Neural cell (in vitro differentiated cells): ENCODE results near the gene MALRD1. TPM values are rescaled to one million over a fixed set of nuclear protein-coding genes. Genes with fewer than 3 reads are reported as not detected.

Experiments
- H2AFZ ChIP-seq: fragments of 200-600, 300-800 bp; sonication (generic), shearing (Covaris generic); 2 replicates; pipeline ENCODE4 v1.6.0; 2014; ENCODE audit warnings: low read depth, mild to moderate bottlenecking, antibody characterized with exemption, low read length, moderate library complexity
- H3F3A ChIP-seq: fragments of 200-600 bp; shearing (Covaris generic); 2 replicates; pipeline ENCODE4 v1.6.1; 2016; ENCODE audit warnings: mild to moderate bottlenecking, moderate library complexity, mixed read lengths, antibody characterized with exemption, low read length; ENCODE audit not compliant: insufficient read depth, poor library complexity, severe bottlenecking
- H3K27ac ChIP-seq: fragments of 200-600, 300-800 bp; sonication (generic), shearing (Covaris generic); 2 replicates; pipeline ENCODE4 v1.5.1; 2014; ENCODE audit warnings: mild to moderate bottlenecking, low read length, moderate library complexity
- H3K27me3 ChIP-seq: fragments of 300-800, 200-600 bp; sonication (generic), shearing (Covaris generic); 2 replicates; pipeline ENCODE4 v1.6.0; 2014; ENCODE audit warnings: mild to moderate bottlenecking, low read depth, low read length, moderate library complexity; ENCODE audit not compliant: insufficient read depth
- H3K36me3 ChIP-seq: fragments of 300-800, 200-600 bp; sonication (generic), shearing (Covaris generic); 2 replicates; pipeline ENCODE4 v1.5.1; 2014; ENCODE audit warnings: mild to moderate bottlenecking, antibody characterized with exemption, low read length, moderate library complexity; ENCODE audit not compliant: insufficient read depth
- H3K4me2 ChIP-seq: fragments of 300-800, 200-600 bp; sonication (generic), shearing (Covaris generic); 2 replicates; pipeline ENCODE4 v1.6.0; 2014; ENCODE audit warnings: mild to moderate bottlenecking, low read length
- H3K4me3 ChIP-seq: fragments of 300-800, 200-600 bp; sonication (generic), shearing (Covaris generic); 2 replicates; pipeline ENCODE4 v1.5.1; 2014; ENCODE audit warnings: mild to moderate bottlenecking, low read length, moderate library complexity
- H3K79me2 ChIP-seq: fragments of 200-600 bp; shearing (Covaris generic); replicated peaks from 2 replicates; pipeline ENCODE4 v1.6.0; 2014; ENCODE audit warnings: mild to moderate bottlenecking, low read length, moderate library complexity; ENCODE audit not compliant: insufficient read depth
- H3K9ac ChIP-seq: fragments of 300-800, 200-600 bp; sonication (generic), shearing (Covaris generic); 2 replicates; pipeline ENCODE4 v1.6.1; 2016; ENCODE audit warnings: mild to moderate bottlenecking, low read length, mixed read lengths
- H3K9me2 ChIP-seq: fragments of 200-600 bp; shearing (Covaris generic); 2 replicates; pipeline ENCODE4 v1.6.1; 2016; ENCODE audit warnings: mild to moderate bottlenecking, low read length, mixed read lengths; ENCODE audit not compliant: insufficient read depth
- H3K9me3 ChIP-seq: fragments of 200-600, 300-800 bp; sonication (generic), shearing (Covaris generic); 2 replicates; pipeline ENCODE4 v1.6.1; 2016; ENCODE audit warnings: mild to moderate bottlenecking, mixed run types, low read length, moderate library complexity, mixed read lengths
- H4K20me1 ChIP-seq: fragments of 200-600 bp; shearing (Covaris generic); 2 replicates; pipeline ENCODE4 v1.6.1; 2016; ENCODE audit warnings: mild to moderate bottlenecking, mixed run types; ENCODE audit not compliant: insufficient read depth
- CTCF ChIP-seq: fragments of 450-650 bp; IDR thresholded peaks from 2 replicates; pipeline ENCODE4 v1.5.1; 2014; ENCODE audit warnings: antibody characterized with exemption, mild to moderate bottlenecking, moderate library complexity; ENCODE audit not compliant: poor library complexity, severe bottlenecking
- EP300 ChIP-seq: fragments of 450-650 bp; conservative IDR thresholded peaks from 2 replicates; pipeline ENCODE4 v1.6.1; 2014; ENCODE audit warnings: antibody characterized with exemption, mild to moderate bottlenecking, moderate library complexity; ENCODE audit not compliant: poor library complexity, severe bottlenecking
- EZH2 ChIP-seq: fragments of 200-600, 300-800 bp; shearing (Covaris generic), sonication (generic); IDR thresholded peaks from 2 replicates; pipeline ENCODE4 v1.6.1; 2014; ENCODE audit warnings: antibody characterized with exemption, low read length, borderline replicate concordance, mild to moderate bottlenecking; ENCODE audit not compliant: insufficient read depth, poor library complexity, severe bottlenecking
- MXI1 ChIP-seq: fragments of 450-650 bp; conservative IDR thresholded peaks from 2 replicates; pipeline ENCODE4 v1.6.1; 2014; ENCODE audit warnings: antibody characterized with exemption, mild to moderate bottlenecking; ENCODE audit not compliant: poor library complexity, severe bottlenecking
- POLR2AphosphoS5 ChIP-seq: IDR thresholded peaks from 2 replicates; pipeline ENCODE4 v1.6.1; 2012
- RAD21 ChIP-seq: fragments of 450-650 bp; conservative IDR thresholded peaks from 2 replicates; pipeline ENCODE4 v1.6.1; 2014; ENCODE audit warnings: antibody characterized with exemption, mild to moderate bottlenecking, moderate library complexity
- REST ChIP-seq: IDR thresholded peaks from 2 replicates; pipeline ENCODE4 v1.6.1; 2012; ENCODE audit warnings: borderline replicate concordance
- SMC3 ChIP-seq: fragments of 450-650 bp; conservative IDR thresholded peaks from 2 replicates; pipeline ENCODE4 v1.6.1; 2014; ENCODE audit warnings: antibody characterized with exemption, mild to moderate bottlenecking, moderate library complexity; ENCODE audit not compliant: poor library complexity
- TAF1 ChIP-seq: IDR thresholded peaks from 2 replicates; pipeline ENCODE4 v1.6.1; 2012; ENCODE audit warnings: low read depth
- polyA plus RNA-seq: library from polyadenylated mRNA; depleted of rRNA; stranded (reverse); fragments of >200 nt; gene quantifications from 2 replicates; pipeline ENCODE4 v1.2.3, GENCODE V29; 2014

The MALRD1 gene
- polyA plus RNA-seq, 1 donor from 2014 or later: 0.21 TPM

GRCh38 chr10:19231034-19231433 lies 182.4 kb downstream of the MALRD1 start:
- no peaks in the 10 kb centered on the region for H3K79me2 ChIP-seq

GRCh38 chr10:19245889-19246752 lies 197.5 kb downstream of the MALRD1 start:
- H3K4me3 ChIP-seq: no peak overlapping the region

More at GRCh38 chr10:19231034-19231433, 182.4 kb downstream of the MALRD1 start:
- H3K9me3 ChIP-seq: no peaks in the 10 kb centered on the region
- no peaks in the 10 kb centered on the region for H3K36me3 ChIP-seq
- H3K9ac ChIP-seq: no peak overlapping the region
- H3K27ac ChIP-seq: no peak overlapping the region
- no peaks in the 10 kb centered on the region for H3K9me2 ChIP-seq
- H4K20me1 ChIP-seq: no peaks in the 10 kb centered on the region
- H3K4me3 ChIP-seq: no peak overlapping the region
- TF ChIP-seq MXI1 (no peak), RAD21 (no peak), POLR2AphosphoS5 (no peak)
- no peak overlapping the region for H2AFZ ChIP-seq
- H3K27me3 ChIP-seq: no peaks in the 10 kb centered on the region
- H3K4me2 ChIP-seq: no peak overlapping the region
- no peaks in the 10 kb centered on the region for H3F3A ChIP-seq

More at GRCh38 chr10:19245889-19246752, 197.5 kb downstream of the MALRD1 start:
- TF ChIP-seq CTCF (no peak), EP300 (no peak), TAF1 (no peak), RAD21 (no peak), POLR2AphosphoS5 (no peak), EZH2 (no peak), SMC3 (no peak), MXI1 (no peak), REST (no peak)
- Histone ChIP-seq H4K20me1 (no peaks in the 10 kb centered on the region), H3K27ac (no peak overlapping the region), H3K9ac (no peak overlapping the region), H3K9me2 (no peaks in the 10 kb centered on the region), H3F3A (no peaks in the 10 kb centered on the region), H3K36me3 (no peaks in the 10 kb centered on the region), H2AFZ (no peak overlapping the region), H3K4me2 (no peak overlapping the region), H3K9me3 (no peaks in the 10 kb centered on the region), H3K79me2 (no peaks in the 10 kb centered on the region), H3K27me3 (no peaks in the 10 kb centered on the region)
